Caco-2 (cell line): Measurements from ENCODE around the gene SKOR1. TPM values are rescaled to one million over a fixed set of nuclear protein-coding genes. Genes with fewer than 3 reads are reported as not detected.

Source experiments
- BruUV-seq: library from RNA; stranded (reverse); fragments of 400-500 nt; replicated peaks from 2 replicates; lab custom pipeline; 2021; lab: Mats Ljungman, UMichigan
- CTCF ChIA-PET: fragments of 300-600 bp; sonication (Branson Sonifier 250); formaldehyde crosslinking; loops from one replicate; lab custom pipeline; 2022; ENCODE audit warnings: antibody characterized with exemption; lab: Charles Lee
- POLR2A ChIA-PET: fragments of 300-600 bp; sonication (Branson Sonifier 250); formaldehyde crosslinking; loops from one replicate; lab custom pipeline; 2022; ENCODE audit warnings: antibody characterized with exemption; lab: Charles Lee
- DNase-seq, 2 experiments: peaks; one replicate each; pipeline versions ENCODE4 v3.0.0 to v3.0.0-alpha.2; 2020 to 2022
- H3K27me3 ChIP-seq: replicated peaks from 2 replicates; pipeline ENCODE4 v1.6.0; 2011; ENCODE audit warnings: low read length; ENCODE audit not compliant: control insufficient read depth, insufficient read depth
- H3K36me3 ChIP-seq: 2 replicates; pipeline ENCODE4 v1.5.1; 2011; ENCODE audit warnings: low read length; ENCODE audit not compliant: control insufficient read depth, insufficient read depth
- H3K4me1 ChIP-seq: fragments of 250-450 bp; sonication (Bioruptor Pico); 2 replicates; pipeline ENCODE4 v1.5.1; 2020; ENCODE audit warnings: mild to moderate bottlenecking
- H3K4me3 ChIP-seq: 2 replicates; pipeline ENCODE4 v1.5.1; 2011; ENCODE audit warnings: low read depth, mild to moderate bottlenecking, control low read depth, low read length
- H3K9me3 ChIP-seq: fragments of 250-450 bp; sonication (Bioruptor Pico); 2 replicates; pipeline ENCODE4 v1.5.1; 2020; ENCODE audit warnings: mild to moderate bottlenecking, moderate library complexity
- H3K27ac Mint-ChIP-seq: one replicate; pipeline ENCODE4 v1.8.0; 2022; ENCODE audit warnings: mixed read lengths; ENCODE audit not compliant: unreplicated experiment
- H3K27me3 Mint-ChIP-seq: one replicate; pipeline ENCODE4 v1.8.0; 2022; ENCODE audit warnings: mixed read lengths; ENCODE audit not compliant: insufficient read depth, unreplicated experiment
- H3K36me3 Mint-ChIP-seq: one replicate; pipeline ENCODE4 v1.8.0; 2022; ENCODE audit warnings: mild to moderate bottlenecking, mixed read lengths; ENCODE audit not compliant: insufficient read depth, unreplicated experiment
- H3K4me1 Mint-ChIP-seq: one replicate; pipeline ENCODE4 v1.8.0; 2022; ENCODE audit warnings: low read depth, mixed read lengths; ENCODE audit not compliant: unreplicated experiment
- H3K4me3 Mint-ChIP-seq: one replicate; pipeline ENCODE4 v1.8.0; 2022; ENCODE audit warnings: mild to moderate bottlenecking, moderate library complexity, mixed read lengths; ENCODE audit not compliant: unreplicated experiment
- H3K9me3 Mint-ChIP-seq: one replicate; pipeline ENCODE4 v1.8.0; 2022; ENCODE audit warnings: mixed read lengths; ENCODE audit not compliant: unreplicated experiment
- intact Hi-C: fragments of 100-400 bp; cut with micrococcal nuclease; formaldehyde crosslinking; loops from one replicate; pipeline ENCODE4 v1.10.0; 2022; ENCODE audit not compliant: unreplicated experiment
- total RNA-seq: library from RNA; stranded (reverse); gene quantifications from 2 replicates; pipeline ENCODE4 v1.2.3, GENCODE V29; 2022
- TF ChIP-seq, protein P1 (sequence below), 2 experiments: fragments of 200-600 bp in 1 of 2; IDR thresholded peaks; 1 replicate in 1 of 2; 2 replicates in 1 of 2; pipeline versions ENCODE4 v1.5.1 to v1.8.0; 2011 to 2022; ENCODE audit warnings: antibody characterized with exemption in 1 of 2, control low read depth in 1 of 2, inconsistent platforms in 1 of 2, low read depth in 1 of 2, low read length in 1 of 2, mild to moderate bottlenecking in 1 of 2, moderate library complexity in 1 of 2; ENCODE audit not compliant: insufficient read depth in 1 of 2, severe bottlenecking in 1 of 2, unreplicated experiment in 1 of 2

Gene SKOR1
- total RNA-seq, 1 experiment from 2014 or later, result not detected

DNA sequence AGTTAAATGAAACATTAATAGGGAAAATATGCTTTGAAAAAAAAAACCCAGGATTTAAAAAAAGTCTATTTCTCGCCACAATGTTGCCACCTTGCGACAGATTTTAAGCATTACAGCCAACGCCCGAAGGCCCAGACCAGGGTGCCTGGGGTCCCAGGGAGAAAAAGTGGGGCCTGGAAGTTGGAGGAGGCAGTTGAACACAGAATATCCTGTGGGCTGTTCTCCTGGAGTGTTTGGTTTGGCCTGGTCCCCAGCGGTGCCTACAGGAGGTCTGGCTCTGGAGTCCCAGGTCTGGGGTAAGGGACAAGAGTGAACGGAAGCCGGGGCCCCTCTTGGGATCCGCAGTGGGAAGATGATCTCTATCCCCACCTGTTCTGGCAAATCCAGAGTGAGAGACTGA, 11.2 kb downstream of the SKOR1 start:
- Histone ChIP-seq H3K36me3 (no peaks in the 10 kb centered on the region), H3K27me3 (no peaks in the 10 kb centered on the region), H3K9me3 (no peaks in the 10 kb centered on the region), H3K4me1 (peaks cover 6% of the 10 kb centered on the region; the same call in 1 of the 2 replicates), H3K4me3 (no peak overlapping the region)
- no TSS peak for BruUV-seq
- TF ChIP-seq, protein P1, sequence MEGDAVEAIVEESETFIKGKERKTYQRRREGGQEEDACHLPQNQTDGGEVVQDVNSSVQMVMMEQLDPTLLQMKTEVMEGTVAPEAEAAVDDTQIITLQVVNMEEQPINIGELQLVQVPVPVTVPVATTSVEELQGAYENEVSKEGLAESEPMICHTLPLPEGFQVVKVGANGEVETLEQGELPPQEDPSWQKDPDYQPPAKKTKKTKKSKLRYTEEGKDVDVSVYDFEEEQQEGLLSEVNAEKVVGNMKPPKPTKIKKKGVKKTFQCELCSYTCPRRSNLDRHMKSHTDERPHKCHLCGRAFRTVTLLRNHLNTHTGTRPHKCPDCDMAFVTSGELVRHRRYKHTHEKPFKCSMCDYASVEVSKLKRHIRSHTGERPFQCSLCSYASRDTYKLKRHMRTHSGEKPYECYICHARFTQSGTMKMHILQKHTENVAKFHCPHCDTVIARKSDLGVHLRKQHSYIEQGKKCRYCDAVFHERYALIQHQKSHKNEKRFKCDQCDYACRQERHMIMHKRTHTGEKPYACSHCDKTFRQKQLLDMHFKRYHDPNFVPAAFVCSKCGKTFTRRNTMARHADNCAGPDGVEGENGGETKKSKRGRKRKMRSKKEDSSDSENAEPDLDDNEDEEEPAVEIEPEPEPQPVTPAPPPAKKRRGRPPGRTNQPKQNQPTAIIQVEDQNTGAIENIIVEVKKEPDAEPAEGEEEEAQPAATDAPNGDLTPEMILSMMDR (IDR thresholded peaks at IDR 0.05; ENCODE audit: insufficient read depth in 1 of 2, low read depth in 1 of 2, low read length in 1 of 2, severe bottlenecking in 1 of 2, unreplicated experiment in 1 of 2), result peak; percentile 69 to 70
- Mint-ChIP-seq H3K4me3 (peak overlapping the region; percentile 71), H3K27me3 (no peaks in the 10 kb centered on the region), H3K4me1 (peaks cover 7% of the 10 kb centered on the region), H3K9me3 (no peaks in the 10 kb centered on the region), H3K27ac (no peak overlapping the region), H3K36me3 (peaks cover 15% of the 10 kb centered on the region)
- POLR2A ChIA-PET, result no interaction called here
- intact Hi-C loops, result loop anchor here (1.0 to 10.0 kb wide), 3 partner anchors 314 to 452 kb away; partner anchors contain the start of gene C15orf61
- CTCF ChIA-PET, result interaction anchor here (1.0 to 1.7 kb wide), 2 partner anchors 335 to 379 kb away, joined by 3 to 4 read pairs; no protein-coding TSS in a partner anchor
- DNase-seq, result peak in 1 of 2 experiments; percentile 62

DNA sequence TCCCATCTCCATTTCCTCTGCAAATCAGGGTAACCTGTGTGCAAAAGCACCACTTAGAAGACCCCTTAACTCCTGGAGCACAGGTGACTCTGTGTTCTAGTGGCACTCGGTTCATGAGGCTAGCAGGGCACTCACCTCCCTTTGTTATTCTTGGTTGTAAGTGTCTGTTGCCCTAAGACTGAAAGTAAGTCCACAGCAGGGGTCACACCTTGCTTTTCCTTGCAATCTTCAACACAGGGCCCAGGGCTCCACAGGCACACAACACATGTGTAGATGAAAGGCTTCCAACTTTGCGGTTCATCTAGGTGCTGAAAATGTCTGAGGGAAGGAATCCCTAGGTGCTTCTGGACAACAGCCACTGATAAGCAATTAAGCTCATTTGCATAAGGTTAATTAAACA, 11.6 kb downstream of the SKOR1 start:
- TF ChIP-seq, protein P1 (IDR thresholded peaks at IDR 0.05; ENCODE audit: insufficient read depth in 1 of 2, low read depth in 1 of 2, low read length in 1 of 2, severe bottlenecking in 1 of 2, unreplicated experiment in 1 of 2), result no peak
- intact Hi-C loops, result loop anchor here (1.0 to 10.0 kb wide), 3 partner anchors 315 to 452 kb away; partner anchors contain the start of gene C15orf61
- Mint-ChIP-seq H3K9me3 (no peaks in the 10 kb centered on the region), H3K36me3 (peaks cover 15% of the 10 kb centered on the region), H3K4me3 (no peak overlapping the region), H3K27me3 (no peaks in the 10 kb centered on the region), H3K4me1 (peaks cover 7% of the 10 kb centered on the region), H3K27ac (no peak overlapping the region)
- CTCF ChIA-PET, result no interaction called here
- no peaks in the 10 kb centered on the region for H3K27me3 ChIP-seq
- H3K9me3 ChIP-seq, result no peaks in the 10 kb centered on the region
- no peaks in the 10 kb centered on the region for H3K36me3 ChIP-seq
- H3K4me3 ChIP-seq, result no peak overlapping the region
- POLR2A ChIA-PET, result no interaction called here
- peaks cover 7% of the 10 kb centered on the region; the same call in 1 of the 2 replicates for H3K4me1 ChIP-seq
- no TSS peak for BruUV-seq
- DNase-seq, result no peak

DNA sequence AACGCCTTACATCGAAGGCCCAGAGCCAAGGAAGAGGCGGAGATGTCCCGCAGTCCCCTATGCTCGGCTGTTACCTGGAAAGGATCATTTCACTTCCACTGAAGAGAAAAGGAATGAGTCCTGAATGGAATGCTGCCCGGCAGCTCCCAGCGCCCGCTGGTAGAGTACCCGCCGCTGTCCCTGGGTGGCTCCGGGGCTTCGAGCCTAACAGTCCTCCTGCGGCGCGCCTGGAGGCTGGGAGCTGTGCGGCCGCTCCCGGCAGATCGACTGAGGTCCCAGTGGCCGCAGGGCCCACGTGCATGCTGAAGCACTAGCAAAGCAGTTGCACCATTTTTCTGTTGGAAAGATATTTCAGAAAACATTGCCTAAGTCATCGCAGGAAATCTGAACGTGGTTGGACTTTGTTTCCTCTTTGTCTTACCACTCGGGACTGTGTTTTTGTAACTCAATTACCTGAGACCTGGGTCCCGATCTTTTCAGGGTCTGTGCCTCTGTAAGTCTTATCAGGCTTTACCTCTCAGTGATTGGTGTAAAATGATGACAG, 13.6 kb downstream of the SKOR1 start:
- BruUV-seq, result TSS peak; percentile 49
- Mint-ChIP-seq H3K27me3 (no peaks in the 10 kb centered on the region), H3K4me1 (peaks cover 20% of the 10 kb centered on the region), H3K27ac (peak overlapping the region; percentile 95), H3K4me3 (peak overlapping the region; percentile 70), H3K36me3 (peaks cover 15% of the 10 kb centered on the region), H3K9me3 (no peaks in the 10 kb centered on the region)
- intact Hi-C loops, result loop anchor here (5.0 to 10.0 kb wide), 2 partner anchors 317 to 454 kb away; partner anchors contain the start of gene C15orf61
- CTCF ChIA-PET, result interaction anchor here (0.8 to 1.1 kb wide), 2 partner anchors 316 to 317 kb away, joined by 3 read pairs; no protein-coding TSS in a partner anchor
- peak; percentile 81 to 82 for DNase-seq
- Histone ChIP-seq H3K36me3 (no peaks in the 10 kb centered on the region), H3K4me1 (peaks cover 19% of the 10 kb centered on the region), H3K27me3 (no peaks in the 10 kb centered on the region), H3K4me3 (peak overlapping the region; percentile 85), H3K9me3 (no peaks in the 10 kb centered on the region)
- POLR2A ChIA-PET, result no interaction called here
- TF ChIP-seq, protein P1 (IDR thresholded peaks at IDR 0.05; ENCODE audit: insufficient read depth in 1 of 2, low read depth in 1 of 2, low read length in 1 of 2, severe bottlenecking in 1 of 2, unreplicated experiment in 1 of 2), result peak in 1 of 2 experiments; percentile 12
